ENCODE data around the gene DNAJC1. TPM values are rescaled to one million over a fixed set of nuclear protein-coding genes. Genes with fewer than 3 reads are reported as not detected.

DNAJC1 gene
- total and polyA plus RNA-seq, 2 of the 8 experiments (the other 6 are each of a cell fraction or from before 2014, with no cell fraction given): 6.8 to 14.8 TPM

DNA sequence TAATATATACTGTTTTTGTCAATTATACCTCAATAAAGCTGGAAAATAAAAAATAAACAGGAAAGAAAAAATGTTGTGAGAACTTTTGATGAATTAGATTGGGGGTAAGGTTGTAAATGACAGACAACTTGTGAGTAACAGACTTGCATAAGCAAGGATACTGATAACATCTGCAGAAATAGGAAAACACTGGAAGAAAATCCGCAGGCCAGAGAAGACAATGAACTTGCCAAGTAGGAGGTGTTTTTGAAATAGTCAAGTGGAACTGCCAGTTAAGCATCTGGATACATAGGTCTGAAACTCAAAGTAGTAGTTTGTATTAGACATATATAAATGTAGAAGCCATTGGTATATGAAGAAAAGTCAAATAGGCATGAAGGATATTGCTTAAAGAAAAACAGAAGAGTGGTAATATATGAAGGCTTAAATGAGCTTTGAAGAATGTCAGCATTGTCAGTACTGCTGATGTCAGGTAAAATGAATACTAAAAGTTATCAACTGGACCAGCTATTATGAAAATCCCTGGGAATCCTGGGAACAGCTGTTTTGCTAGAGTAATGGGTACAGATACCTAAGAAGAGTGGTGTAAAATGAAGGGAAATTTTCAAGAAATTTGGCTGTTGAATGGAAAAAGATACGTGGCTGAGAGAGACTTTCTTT, 58.7 kb downstream of the DNAJC1 start (continued):
- TF ChIP-seq SIRT6 (IDR thresholded peaks at IDR 0.05; ENCODE audit: low read length): no peak
- no peak for TF ChIP-seq SRF (IDR thresholded peaks at IDR 0.05; ENCODE audit: low read depth, low read length)
- TF ChIP-seq POLR2A (IDR thresholded peaks at IDR 0.05; ENCODE audit: control extremely low read depth in 1 of 2, low read depth in 2 of 2, low read length in 2 of 2): no peak
- no peak for TF ChIP-seq CTCF (IDR thresholded peaks at IDR 0.05; ENCODE audit: control extremely low read depth in 1 of 3, insufficient read depth in 1 of 3, low read depth in 1 of 3, low read length in 3 of 3)
